AG04450 (cell line): Measurements from ENCODE around the gene EXT2. TPM values are rescaled to one million over a fixed set of nuclear protein-coding genes. Genes with fewer than 3 reads are reported as not detected.

Experiments used
- CTCF ChIA-PET: fragments of 300-600, 350-600 bp; formaldehyde crosslinking; extraction: SDS; loops from one replicate; lab custom pipeline; 2022; ENCODE audit warnings: antibody characterized with exemption, inconsistent platforms; lab: Charles Lee
- POLR2A ChIA-PET: fragments of 350-600 bp; formaldehyde crosslinking; extraction: SDS; loops from one replicate; lab custom pipeline; 2021; ENCODE audit warnings: antibody characterized with exemption, inconsistent platforms; lab: Yijun Ruan, JAX
- DNase-seq: peaks from one replicate; pipeline ENCODE4 v3.0.0-alpha.2; 2011; ENCODE audit warnings: low read depth, low spot score
- H3K27ac ChIP-seq: one replicate; pipeline ENCODE4 v1.5.1; 2012; ENCODE audit warnings: low read depth, low read length, control low read depth
- H3K27me3 ChIP-seq: one replicate; pipeline ENCODE4 v1.6.0; 2012; ENCODE audit warnings: low read length; ENCODE audit not compliant: control insufficient read depth, insufficient read depth
- H3K4me3 ChIP-seq: 2 replicates; pipeline ENCODE4 v1.5.1; 2011; ENCODE audit warnings: mild to moderate bottlenecking, low read depth, low read length, control low read depth
- H3K9me3 ChIP-seq: 2 replicates; pipeline ENCODE4 v1.5.1; 2012; ENCODE audit warnings: low read length; ENCODE audit not compliant: control insufficient read depth, insufficient read depth
- CTCF ChIP-seq: IDR thresholded peaks from 2 replicates; pipeline ENCODE4 v1.5.1; 2011; ENCODE audit warnings: low read depth, low read length, control low read depth, inconsistent platforms
- polyA plus RNA-seq: library from polyadenylated mRNA; depleted of rRNA; stranded (reverse); fragments of >200 nt; gene quantifications from 2 replicates; pipeline ENCODE4 v1.2.3, GENCODE V29; 2011

EXT2 gene
- polyA plus RNA-seq, 1 experiment = 138 TPM

GRCh38 chr11:44149651-44150050 is 54.2 kb downstream of the EXT2 start:
- TF ChIP-seq CTCF = no peak
- Histone ChIP-seq H3K9me3 (no peaks in the 10 kb centered on the region), H3K27ac (no peak overlapping the region), H3K27me3 (no peaks in the 10 kb centered on the region), H3K4me3 (no peak overlapping the region)
- no peak for DNase-seq
- POLR2A ChIA-PET = no interaction called here
- CTCF ChIA-PET = interaction anchor here (1.4 kb wide), 1 partner anchor 16 kb away, joined by 5 read pairs; no protein-coding TSS in a partner anchor

GRCh38 chr11:44150401-44150800 is 54.9 kb downstream of the EXT2 start:
- H3K4me3 ChIP-seq = no peak overlapping the region
- no peak for DNase-seq
- no peak overlapping the region for H3K27ac ChIP-seq
- CTCF ChIA-PET = interaction anchor here (0.7 to 1.3 kb wide), 2 partner anchors 17 to 21 kb away, joined by 3 read pairs; no protein-coding TSS in a partner anchor
- TF ChIP-seq CTCF = no peak
- H3K27me3 ChIP-seq = no peaks in the 10 kb centered on the region
- no peaks in the 10 kb centered on the region for H3K9me3 ChIP-seq
- POLR2A ChIA-PET = no interaction called here

- no peak overlapping the region for H3K27ac ChIP-seq
- no peak for DNase-seq
- no peak overlapping the region for H3K4me3 ChIP-seq
- POLR2A ChIA-PET = no interaction called here
- H3K27me3 ChIP-seq = no peaks in the 10 kb centered on the region
- peaks cover 6% of the 10 kb centered on the region; the same call in 1 of the 2 replicates for H3K9me3 ChIP-seq
- no peak for TF ChIP-seq CTCF
- CTCF ChIA-PET = no interaction called here
These were observed 61.5 kb downstream of the EXT2 start for GRCh38 chr11:44157019-44157418.

GRCh38 chr11:44158384-44158783 is 62.9 kb downstream of the EXT2 start:
- ChIA-PET POLR2A (interaction anchor here (0.6 kb wide), 1 partner anchor 85 kb away, joined by 16 read pairs; no protein-coding TSS in a partner anchor), CTCF (no interaction called here)
- no peak for DNase-seq
- TF ChIP-seq CTCF = no peak
- peaks cover 6% of the 10 kb centered on the region; the same call in 1 of the 2 replicates for H3K9me3 ChIP-seq
- no peak overlapping the region for H3K27ac ChIP-seq
- H3K4me3 ChIP-seq = no peak overlapping the region
- no peaks in the 10 kb centered on the region for H3K27me3 ChIP-seq

- Histone ChIP-seq H3K27ac (no peak overlapping the region), H3K4me3 (no peak overlapping the region), H3K27me3 (no peaks in the 10 kb centered on the region), H3K9me3 (peaks cover 6% of the 10 kb centered on the region; the same call in 1 of the 2 replicates)
- no peak for DNase-seq
- ChIA-PET CTCF (interaction anchor here (1.5 to 2.0 kb wide), 2 partner anchors 26 to 126 kb away, joined by 6 to 8 read pairs; no protein-coding TSS in a partner anchor), POLR2A (no interaction called here)
- TF ChIP-seq CTCF = no peak
These were observed 64.6 kb downstream of the EXT2 start for GRCh38 chr11:44159848-44160721.
